Renal pelvis (tissue), 4 donors: ENCODE measurements around the gene POLRMT. TPM values are rescaled to one million over a fixed set of nuclear protein-coding genes. Genes with fewer than 3 reads are reported as not detected.
"Not testable (repeated sequence)": the region's sequence is repeated elsewhere in the genome, so short reads cannot be mapped to it uniquely, and the experiment has no call there.

Source experiments
- DNase-seq: peaks from one replicate; pipeline ENCODE4 v3.0.0-alpha.2; 2013
- polyA plus RNA-seq, 3 donors: library from polyadenylated mRNA; unstranded; fragments of 120-200 nt; gene quantifications; one replicate each; pipeline ENCODE4 v1.2.1, GENCODE V29; 2013; ENCODE audit not compliant: insufficient read length in 3 of 3

The POLRMT gene
- polyA plus RNA-seq, 3 donors: 64.7 to 78.3 (median 70.9) TPM

DNA sequence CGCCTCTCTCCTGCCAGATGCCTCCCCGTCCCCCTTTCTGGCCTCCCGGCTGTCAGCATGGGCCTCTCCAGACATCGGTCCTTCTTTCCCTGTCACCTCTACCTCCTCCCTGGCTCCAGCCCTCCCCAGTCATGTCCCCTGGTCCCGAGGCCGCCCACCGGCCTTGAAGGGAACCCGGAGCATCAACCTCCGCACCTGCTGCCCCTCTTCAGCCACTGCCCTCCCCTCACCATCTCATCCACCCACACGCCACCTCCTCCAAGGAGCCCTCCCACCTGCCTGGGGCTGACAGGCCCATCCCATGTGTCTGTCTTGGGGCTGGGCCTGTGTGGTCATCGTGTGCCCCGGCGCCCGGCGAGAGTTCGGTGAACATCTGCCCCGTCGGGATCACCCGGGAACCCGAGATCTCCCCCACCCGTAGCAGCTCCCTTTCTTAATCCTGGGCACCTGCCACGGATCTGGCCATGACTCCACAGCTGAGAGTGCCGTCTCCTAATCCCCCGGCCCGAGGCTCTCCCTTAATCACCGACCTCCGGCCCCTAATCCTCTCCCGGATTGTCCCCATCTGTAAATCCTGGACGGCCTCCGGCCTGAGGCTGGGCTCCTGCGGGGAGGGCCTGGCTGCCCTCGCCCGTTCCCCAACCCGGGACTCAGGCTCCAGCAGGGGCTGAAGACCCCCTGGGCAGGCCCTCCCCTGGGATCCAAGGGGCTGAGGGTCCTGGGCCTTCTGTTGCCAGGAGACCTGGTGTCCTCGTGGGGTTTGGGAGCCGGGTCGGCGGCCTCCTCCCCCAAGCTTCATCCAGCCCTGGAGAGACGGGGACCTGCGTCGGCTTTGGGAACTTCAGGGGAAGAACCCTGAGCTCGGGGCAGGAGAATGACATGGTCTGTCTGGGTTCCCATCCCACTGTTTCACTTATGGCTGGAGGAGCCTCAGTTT lies 37.7 kb downstream of the POLRMT start:
- DNase-seq: no peak

DNA sequence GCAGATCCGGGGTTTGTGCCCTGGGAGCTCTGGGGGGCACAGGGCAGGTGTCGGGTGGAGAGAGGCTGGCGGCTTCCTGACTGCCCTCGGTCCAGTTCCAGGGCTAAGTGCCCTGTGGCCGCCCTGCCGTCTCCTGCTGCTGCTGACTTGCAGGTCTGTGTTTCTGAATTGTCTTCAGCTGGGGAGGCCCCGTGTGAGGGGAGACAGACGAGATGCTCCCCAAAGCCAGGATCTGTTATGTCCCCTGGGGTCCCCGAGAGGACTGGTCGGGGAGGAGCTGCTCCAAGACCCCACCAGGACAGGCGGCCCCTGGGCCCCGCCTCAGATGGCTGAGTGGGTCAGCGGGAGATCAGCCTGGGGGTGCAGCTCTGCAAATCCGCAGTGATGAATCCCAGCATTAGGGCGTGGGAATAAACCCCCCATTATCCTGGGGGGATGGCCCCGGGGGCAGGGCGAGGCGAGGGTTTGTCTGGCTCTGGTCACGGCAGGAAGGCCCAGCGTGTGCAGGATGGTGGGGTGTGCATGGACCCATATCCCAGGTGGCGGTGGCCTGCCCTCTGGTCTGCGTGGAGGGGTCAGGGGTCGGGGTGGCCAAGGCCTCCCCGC lies 39.0 kb downstream of the POLRMT start:
- DNase-seq: no peak

- no peak for DNase-seq
Observed at GRCh38 chr19:593505-593904, 39.8 kb downstream of the POLRMT start.

GRCh38 chr19:593055-593454 lies 40.3 kb downstream of the POLRMT start:
- no peak for DNase-seq

- no peak for DNase-seq
Observed at GRCh38 chr19:592101-592500, 41.2 kb downstream of the POLRMT start.

DNA sequence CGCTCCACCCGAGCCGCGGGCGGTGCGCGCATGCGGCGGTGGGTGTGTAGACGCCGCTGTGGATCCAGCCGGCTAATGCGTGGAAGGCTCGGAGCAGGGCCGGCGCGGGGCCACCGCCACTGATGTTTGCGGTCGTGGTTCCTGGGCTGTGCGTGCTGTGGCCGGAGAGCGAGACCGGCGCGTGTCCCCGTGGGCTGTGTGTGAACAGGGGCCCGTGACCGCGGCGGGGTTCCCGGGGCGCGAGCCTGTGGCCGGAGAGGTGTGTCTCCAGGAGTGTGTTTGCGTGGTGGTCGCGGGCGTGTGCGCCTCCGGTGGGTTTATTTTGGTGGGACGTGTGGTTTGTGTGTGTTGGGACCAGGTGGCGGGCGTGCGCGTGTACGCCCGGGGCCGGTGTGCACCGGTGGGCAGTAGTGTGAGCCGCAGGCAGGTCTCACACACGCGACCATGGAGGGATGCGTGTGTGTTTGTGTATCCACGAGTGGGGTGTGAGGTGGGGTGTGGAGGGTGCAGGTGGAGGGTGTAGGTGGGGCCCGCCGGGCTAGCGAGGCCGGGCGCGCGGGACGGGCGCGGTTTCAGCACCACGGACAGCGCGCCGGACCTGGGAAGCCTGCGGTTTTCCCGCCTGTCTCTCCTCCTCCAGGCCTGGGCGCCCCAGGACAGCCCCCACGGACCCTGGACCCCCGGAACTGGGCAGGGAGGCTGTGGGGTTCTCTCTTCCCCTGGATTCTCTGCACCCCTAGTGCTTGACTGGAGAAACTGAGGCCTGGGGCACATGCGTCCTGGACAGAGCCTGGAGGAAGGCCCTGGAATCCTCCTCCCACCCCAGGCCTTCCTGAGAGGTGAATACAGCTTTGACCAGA lies 42.0 kb downstream of the POLRMT start:
- peak; percentile 47 for DNase-seq

- no peak for DNase-seq
Observed at GRCh38 chr19:590750-591098, 42.6 kb downstream of the POLRMT start.

DNA sequence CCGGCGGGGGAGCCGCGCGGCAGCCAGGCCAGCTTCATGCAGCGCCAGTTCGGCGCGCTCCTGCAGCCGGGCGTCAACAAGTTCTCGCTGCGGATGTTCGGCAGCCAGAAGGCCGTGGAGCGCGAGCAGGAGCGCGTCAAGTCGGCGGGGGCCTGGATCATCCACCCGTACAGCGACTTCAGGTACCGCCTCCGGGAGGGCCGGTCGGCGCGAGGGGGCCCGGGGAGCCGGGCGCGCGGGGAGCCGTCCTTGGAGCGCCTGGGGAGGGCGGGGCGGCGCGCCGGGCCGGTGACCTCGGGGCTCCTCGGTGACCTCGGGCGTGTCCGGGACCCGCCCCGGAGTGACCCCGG lies 43.0 kb downstream of the POLRMT start:
- no peak for DNase-seq

- DNase-seq: no peak
Observed at GRCh38 chr19:589693-590395, 43.5 kb downstream of the POLRMT start, which contains the start of gene HCN2. Gene HCN2, plus strand, starts transcription at chr19:589881. Its CDS starts 65 bp downstream, at chr19:589946.

DNA sequence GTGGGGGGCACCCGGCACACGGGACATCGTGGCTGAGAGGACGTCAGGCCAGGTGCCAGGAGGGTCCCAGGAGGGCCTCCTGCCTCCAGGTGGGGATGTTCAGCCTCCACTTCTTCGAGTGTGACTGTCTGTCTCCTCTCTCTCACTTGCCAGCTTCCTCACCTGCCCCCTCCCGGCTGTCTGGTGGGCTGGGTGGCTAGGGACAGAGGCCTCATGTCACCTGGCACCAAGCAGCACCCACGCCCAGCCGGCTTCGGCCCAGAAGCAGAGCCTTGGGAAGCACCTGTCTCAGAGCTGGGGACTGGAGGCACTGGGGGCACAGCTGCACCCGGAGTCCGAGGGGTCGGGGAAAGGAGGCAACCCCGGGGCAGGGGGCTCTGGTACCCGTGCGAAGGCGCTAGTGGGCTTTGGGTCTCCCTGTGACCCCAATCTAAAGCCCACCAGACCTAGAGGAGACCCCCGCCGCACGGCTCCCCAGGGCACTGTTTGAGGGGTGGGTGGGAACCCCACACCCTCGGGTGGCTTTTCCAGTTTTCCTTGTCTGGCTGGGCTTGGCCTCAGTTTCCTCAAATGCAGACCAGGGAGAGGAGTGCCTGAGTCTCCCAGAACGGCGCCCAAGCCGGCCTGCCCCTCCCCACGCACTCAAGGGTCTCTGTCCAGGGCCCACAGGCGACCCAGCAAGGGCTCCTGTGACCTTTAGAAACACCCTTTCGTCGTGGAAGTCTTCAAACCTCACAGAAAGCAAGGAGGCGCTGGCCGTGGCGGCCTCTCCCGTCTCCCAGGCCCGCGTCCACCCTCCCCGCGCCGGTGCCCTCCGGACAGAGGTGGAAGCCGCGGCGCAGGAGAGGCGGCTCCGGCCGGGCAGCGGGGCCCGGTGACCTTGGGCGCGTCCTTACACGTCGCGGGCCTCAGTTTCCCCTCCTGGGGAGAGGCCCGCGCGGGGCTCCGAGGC lies 44.3 kb downstream of the POLRMT start:
- no peak for DNase-seq

GRCh38 chr19:588093-588740 lies 45.1 kb downstream of the POLRMT start:
- DNase-seq: peak; percentile 36

DNA sequence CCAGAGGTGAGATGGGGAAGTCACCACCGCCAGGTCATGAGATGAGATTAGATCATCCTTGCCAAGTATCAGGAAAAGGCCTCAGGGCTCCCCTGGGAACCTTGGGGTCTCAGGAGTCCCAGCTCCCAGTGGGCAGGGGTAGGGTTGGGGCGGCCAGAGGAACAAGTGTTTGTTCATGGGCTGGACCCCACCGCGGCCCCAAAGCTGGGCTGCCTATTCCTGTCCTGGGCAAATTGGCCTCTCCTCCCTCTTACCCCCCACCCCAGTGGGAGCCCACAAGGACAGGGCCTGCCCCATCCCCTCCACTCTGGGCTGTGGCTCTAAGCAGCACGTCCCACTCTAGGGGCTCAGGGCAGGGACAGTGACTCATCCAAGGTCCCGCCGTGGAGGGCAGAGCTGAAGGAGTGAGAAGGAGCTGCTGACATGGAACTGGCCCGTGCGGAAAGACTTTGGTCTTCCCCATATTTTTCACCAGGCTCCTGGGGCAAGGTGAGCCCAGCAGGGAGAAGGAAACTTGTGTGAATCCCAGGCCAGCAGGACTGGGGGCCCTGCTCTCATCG lies 47.7 kb downstream of the POLRMT start:
- DNase-seq: no peak

DNA sequence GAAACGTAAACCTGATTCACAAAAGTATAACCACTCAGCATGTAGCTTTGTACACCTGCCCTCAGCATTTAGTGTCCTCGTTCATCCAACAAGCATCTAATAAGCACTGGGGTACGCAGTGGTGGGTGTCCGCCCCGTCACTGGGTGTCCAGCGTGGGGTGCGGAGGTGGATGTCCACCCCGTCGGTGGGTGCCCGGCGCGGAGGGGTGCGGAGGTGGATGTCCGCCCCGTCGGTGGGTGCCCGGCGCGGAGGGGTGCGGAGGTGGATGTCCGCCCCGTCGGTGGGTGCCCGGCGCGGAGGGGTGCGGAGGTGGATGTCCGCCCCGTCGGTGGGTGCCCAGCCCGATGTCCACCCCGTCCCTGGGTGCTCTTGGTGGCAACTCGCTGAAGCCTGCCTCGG lies 48.2 kb downstream of the POLRMT start:
- DNase-seq: not testable (repeated sequence)

DNA sequence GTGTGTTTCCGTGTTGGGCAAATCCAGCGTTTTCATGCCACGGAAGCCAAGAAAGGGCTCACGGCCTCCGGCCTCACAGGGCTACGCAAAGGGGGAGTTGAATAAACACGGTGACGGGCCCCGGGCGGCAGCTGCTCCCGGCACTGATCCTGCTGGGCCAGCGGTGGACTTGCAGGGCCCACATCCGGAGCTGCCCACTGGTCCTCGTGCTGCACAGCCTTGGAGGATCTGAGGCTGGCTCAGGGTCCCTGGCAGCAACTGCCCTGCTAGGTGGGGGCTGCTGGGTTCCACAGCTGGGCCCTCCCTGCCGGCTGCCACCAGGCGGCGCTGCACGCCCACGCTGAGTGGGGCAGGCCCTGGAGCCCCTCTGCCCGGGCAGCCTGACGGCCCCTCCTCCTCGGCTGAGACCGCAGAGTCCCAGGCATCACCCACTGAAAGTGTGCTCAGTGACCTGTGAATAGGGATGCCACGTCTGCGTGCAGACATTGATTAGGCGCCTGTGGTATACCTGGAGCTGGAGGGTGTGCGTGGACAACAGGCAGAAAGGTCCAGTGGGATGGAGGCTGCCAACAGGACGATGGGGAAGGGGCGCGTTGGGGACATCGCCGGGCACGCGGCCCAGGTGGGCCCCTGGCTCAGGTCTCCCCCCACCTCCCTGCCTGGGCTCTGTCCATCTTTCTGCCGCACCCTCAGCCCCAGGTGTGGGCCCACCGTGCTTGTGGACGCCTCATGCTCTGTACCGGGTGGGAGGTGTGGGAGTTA lies 48.9 kb downstream of the POLRMT start:
- peak; percentile 42 for DNase-seq

DNA sequence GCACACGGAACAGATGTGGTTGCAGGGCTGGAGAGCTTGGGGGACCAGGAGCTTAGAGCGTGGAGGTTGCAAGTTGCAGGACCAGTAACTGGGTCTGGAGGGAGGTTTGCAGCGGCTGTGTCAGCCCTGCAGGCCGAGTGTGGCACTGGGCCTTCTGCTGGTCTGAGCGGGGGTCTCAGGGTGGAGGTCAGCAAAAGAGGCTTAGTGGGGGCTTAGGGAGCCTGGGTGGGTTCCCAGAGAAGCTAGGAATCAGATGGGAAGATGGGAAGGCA lies 49.4 kb downstream of the POLRMT start:
- no peak for DNase-seq

GRCh38 chr19:583198-583967 lies 50.0 kb downstream of the POLRMT start:
- DNase-seq: no peak

DNA sequence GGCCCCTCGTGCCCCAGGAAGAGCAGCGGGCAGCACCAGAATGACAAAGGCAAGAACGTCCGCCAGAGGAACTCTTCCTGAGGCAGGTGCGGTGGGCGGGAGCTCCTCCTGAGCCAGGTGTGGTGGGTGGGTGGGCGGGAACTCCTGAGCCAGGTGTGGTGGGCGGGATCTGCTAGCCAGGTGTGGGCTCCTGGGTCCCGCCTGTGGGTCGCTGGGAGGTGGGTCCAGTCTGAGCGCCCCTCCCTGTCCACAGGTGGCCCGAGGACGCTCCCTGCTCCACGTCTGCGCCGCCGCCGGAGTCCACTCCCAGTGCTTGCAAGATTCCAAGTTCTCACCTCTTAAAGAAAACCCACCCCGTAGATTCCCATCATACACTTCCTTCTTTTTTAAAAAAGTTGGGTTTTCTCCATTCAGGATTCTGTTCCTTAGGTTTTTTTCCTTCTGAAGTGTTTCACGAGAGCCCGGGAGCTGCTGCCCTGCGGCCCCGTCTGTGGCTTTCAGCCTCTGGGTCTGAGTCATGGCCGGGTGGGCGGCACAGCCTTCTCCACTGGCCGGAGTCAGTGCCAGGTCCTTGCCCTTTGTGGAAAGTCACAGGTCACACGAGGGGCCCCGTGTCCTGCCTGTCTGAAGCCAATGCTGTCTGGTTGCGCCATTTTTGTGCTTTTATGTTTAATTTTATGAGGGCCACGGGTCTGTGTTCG lies 50.7 kb downstream of the POLRMT start:
- no peak for DNase-seq
